Right renal cortex interstitium (tissue), 3 donors: ENCODE measurements around the gene FOSL1. TPM values are rescaled to one million over a fixed set of nuclear protein-coding genes. Genes with fewer than 3 reads are reported as not detected.
"Not testable (repeated sequence)": the region's sequence is repeated elsewhere in the genome, so short reads cannot be mapped to it uniquely, and the experiment has no call there.

Experiments
- DNase-seq, 3 donors: peaks; one replicate each; pipeline ENCODE4 v3.0.0-alpha.2; 2013; ENCODE audit warnings: low read depth in 3 of 3, low spot score in 2 of 3
- polyA plus RNA-seq, 3 donors: library from polyadenylated mRNA; unstranded; fragments of 120-200 nt; gene quantifications; one replicate each; pipeline ENCODE4 v1.2.1, GENCODE V29; 2013; ENCODE audit not compliant: insufficient read length in 3 of 3

The FOSL1 gene
- polyA plus RNA-seq, 3 donors: 0.11 TPM; not detected in 2

DNA sequence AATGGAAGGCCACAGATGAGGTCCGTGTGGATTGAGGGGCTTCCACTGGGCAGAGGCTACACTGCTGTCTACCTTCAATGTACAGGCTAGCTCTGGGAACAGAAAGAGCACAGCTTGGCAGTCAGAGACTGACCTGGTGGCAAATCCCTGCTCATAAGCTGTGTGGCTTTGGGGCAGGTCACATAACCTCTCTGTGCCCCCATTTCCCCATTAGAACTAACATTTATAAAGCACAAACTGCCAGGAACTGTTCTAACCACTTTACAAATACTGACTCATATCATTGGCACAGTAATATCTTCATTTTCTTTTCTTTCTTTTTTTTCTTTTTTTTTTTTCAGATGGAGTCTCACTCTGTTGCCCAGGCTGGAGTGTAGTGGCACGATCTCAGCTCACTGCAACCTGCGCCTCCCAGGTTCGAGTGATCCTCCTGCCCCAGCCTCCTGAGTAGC is 3.1 kb downstream of the FOSL1 start:
- no peak for DNase-seq

DNA sequence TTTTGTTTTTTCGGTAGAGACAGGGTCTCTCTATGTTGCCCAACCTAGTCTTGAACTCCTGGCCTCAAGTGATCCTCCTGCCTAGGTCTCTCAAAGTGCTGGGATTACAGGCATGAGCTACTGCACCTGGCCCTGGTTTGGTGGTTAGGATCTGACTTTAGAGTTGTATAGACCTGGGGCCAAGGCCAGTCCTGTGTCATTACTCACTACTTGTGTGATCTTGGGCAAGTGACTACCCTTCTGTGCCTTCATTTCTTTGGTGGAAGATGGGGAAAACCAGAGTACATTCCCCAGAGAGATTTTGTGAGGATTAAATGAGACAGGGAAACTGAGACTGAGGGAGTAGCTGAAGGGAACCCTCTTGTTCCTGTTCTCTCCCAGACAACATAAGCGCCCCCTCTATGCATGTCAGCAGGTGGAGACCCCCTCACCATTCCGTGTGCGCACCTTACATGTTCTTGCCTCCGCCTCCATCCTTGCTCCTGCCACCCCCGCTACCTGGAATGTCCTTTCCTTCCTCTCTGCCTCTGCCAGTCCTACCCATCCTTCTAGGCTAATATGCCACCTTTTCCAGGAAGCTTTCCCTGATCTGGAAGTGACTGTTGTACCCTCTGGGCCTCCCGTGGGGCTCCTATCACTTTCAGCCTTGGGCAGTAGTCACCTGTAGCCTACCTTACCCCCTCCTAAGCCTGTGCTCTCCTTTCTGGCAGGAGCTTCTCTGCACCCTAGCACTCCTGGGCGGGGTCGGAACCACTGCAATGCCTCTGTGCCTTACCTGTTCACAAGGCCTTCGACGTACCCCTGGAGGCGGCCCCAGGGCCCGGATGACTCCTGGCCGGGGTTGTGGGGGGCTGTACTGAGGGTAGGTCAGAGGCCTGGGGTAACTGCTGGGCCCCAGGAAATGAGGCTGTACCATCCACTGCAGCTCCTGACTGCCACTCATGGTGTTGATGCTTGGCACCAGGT is 3.9 kb downstream of the FOSL1 start:
- DNase-seq: no peak

DNA sequence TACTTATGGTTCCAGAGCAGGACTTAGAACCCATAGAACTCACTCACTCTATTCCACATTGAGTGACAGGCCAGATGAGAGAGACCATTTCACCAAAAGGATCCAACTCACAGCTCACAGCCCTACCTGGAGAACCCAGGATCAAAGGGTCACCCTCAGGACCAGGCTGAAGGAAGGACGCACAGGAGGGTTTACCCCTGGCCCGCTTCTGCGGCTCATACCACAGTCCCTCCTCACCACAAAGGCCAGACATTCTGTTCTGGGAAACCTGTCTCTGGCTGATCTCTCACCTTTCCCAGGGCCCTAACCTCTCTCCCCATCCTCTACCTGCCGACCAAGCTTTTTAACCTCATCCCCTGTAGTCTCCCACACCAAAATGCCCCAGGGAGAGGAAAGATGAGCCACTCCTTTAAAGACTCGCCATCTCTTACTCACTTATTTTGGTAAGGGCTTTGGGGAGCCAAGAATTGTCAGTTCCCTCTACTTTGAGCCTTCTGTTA is 4.7 kb downstream of the FOSL1 start:
- DNase-seq: no peak

DNA sequence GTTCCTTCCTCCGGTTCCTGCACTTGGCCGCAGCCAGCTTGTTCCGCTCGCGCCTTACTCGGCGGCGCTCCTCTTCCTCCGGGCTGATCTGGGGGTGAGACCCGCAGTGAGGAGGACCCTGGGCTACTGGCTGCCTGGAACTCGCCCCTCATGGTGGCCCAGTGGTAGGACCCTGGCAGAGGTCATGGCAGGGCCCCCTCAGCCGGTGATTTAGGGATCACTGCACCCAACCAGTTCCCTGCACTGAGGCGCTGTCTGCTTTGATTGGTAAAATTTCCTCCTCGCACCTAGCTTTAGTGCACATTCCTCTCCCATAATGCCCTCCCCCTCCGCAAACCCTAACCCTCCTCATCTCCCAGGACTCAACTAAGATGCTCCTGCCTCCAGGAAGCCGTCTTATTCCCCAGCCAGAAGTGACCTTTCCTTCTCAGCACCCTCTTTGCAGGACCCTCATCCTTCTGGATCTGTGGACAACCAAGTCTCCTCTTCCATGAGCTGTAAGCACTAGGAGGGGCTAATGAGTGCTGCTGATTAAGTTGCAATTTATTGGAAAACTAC is 6.1 kb downstream of the FOSL1 start:
- DNase-seq: no peak

DNA sequence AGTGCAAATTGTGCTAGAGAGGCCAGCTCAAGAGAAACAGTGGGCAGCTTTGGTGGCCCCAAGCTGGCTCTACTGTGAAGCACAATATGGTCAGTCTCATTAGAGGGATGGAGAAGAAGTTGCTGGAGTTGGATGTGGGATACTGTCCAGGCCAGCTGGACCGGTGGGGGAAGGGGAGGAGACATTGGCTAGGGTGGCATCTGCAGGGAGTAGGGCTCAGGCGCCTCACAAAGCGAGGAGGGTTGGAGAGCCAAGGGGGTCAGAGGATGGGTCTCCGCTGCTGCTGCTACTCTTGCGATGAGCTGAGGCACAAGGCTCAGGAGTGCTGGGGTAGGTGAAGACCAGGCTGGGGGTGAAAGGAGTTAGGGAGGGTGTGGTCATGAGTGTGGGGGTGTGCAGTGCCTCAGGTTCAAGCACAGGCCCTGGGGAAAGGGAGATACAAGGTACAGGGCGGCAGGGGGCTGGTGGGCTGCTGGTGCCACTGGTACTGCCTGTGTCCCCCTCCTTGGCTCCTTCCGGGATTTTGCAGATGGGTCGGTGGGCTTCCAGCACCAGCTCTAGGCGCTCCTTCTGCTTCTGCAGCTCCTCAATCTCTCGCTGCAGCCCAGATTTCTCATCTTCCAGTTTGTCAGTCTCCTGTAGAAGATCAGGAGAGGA is 7.4 kb downstream of the FOSL1 start:
- no peak for DNase-seq

DNA sequence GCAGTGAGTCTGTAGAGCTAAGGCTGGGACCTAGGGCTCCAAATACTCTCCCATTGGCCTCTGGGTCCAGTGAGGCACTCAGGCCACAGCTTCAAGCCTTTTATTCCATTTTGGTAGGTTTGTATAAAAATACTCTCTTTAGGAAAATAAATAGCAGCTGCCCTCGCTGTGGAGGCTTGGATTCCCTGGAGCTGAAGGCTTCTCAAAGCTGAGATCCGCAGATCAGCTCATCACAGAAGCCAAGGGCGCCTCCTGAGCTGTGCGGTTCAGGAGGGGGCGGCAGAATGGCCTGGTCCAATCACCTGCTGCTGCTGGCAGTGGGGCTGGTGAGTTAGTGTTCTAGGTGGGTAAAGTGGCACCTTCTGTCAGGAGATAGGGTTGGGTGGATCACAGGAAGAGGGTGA is 8.0 kb downstream of the FOSL1 start:
- not testable (repeated sequence) for DNase-seq

DNA sequence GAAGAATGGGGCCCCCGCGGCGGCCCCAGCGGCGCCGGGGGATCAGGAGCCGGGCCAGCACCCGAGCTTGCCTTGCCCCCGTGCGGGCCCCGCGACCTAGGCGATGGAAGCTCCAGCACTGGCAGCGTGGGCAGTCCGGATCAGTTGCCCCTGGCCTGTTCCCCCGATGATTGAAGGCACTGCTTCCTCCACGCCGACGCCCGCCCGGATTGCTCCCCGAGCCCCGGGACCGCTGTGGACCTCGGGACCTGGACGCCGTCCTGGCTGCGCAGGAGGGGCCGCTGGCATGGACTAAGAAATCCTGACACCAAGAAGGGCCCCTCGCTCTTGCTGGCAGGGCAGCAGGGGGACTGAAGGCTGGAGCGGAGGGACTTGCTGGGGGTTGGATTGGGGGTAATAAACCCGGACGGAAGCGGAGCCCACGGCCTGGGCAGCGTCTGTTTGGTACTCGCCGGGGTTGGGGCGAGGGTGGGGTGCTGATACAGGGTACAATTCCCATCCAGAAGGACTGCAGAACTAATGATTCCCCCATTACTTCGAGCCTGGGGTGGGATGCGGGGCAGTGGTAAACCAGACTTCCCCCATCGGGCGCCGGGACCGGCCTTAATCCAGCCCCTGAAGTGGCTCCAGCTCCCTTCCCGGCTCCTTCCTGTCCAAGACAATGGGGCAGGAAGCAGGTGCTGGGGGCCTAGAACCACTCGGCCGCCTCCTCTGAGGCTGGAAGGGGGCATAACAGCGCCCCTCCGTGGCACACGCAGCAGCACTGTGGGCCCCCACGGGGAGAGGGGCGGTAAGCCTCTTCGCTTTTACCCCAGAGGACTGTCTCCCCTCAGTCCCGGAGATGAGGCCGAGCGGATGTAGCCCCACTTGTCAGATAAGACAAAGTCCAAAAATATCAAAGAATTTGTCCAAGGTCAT is 8.7 kb downstream of the FOSL1 start:
- DNase-seq: no peak

DNA sequence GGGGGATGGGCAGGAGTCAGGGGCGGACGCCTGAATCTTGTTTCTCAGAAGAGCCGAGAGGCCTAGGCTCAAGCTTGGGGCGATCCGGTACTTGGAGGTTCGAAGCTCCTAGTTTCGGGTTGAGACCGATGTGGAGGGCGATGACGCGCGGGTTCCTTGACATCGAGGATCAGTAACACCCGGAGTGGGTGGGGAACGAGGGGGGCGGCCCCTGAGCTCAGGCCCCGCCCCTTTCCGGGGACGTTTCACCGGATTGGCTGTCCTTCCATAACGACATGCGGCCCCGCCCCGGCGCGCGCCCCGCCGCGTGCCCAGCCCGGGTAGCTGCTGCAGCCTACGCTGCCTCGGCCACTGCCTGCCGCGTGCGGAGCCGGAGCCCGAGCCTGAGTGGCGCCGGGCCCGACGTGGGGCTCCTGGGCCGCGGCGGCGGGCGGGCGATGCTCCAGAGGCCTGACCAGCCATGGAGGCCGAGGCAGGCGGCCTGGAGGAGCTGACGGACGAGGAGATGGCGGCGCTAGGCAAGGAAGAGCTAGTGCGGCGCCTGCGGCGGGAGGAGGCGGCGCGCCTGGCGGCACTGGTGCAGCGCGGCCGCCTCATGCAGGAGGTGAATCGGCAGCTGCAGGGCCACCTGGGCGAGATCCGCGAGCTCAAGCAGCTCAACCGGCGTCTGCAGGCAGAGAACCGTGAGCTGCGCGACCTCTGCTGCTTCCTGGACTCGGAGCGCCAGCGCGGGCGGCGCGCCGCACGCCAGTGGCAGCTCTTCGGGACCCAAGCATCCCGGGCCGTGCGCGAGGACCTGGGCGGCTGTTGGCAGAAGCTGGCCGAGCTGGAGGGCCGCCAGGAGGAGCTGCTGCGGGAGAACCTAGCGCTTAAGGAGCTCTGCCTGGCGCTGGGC is 9.6 kb downstream of the FOSL1 start, which contains the start of gene CCDC85B:
CCDC85B (plus strand) TSS at position 350 of the 895 bp plus-strand sequence; CDS start at position 461, 111 bp downstream.
- peak; percentile 87 to 95 (median 91) for DNase-seq

DNA sequence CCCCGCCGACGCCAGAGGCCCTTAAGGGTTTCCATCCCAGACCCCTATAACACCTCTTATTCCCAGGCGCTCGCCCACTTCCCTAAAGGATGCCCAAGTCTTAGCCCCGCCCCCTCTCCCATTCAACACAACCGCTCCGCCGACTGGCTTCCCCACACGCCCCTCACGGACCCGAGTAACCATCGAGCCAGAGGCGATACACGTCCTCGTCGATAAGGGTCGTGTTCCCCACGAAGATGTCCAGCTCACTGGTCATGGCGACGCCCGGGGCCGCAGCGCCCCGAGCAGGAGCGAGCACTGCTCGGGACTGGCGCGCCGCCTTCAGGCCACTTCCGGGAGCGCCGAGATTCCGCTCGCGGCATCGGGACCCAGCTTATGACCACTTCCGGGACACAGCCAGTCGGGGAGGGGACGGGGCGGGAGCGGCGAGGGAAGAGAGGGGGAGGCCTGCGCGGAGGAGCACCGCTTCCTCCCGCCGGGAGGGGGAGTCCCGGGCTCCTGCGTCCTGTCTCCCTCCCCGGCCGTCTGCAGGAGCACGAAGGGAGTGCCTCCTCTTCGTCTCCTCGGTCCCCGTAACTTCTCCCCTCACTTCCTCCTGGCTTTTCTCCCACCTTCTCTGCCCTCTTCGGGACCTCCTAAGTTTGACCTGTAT is 11.9 kb downstream of the FOSL1 start, which contains the start of gene FIBP:
FIBP (minus strand) TSS at position 309 of the 652 bp plus-strand sequence; CDS start at position 256, 53 bp downstream.
- DNase-seq: peak; percentile 86 to 93 (median 92)

DNA sequence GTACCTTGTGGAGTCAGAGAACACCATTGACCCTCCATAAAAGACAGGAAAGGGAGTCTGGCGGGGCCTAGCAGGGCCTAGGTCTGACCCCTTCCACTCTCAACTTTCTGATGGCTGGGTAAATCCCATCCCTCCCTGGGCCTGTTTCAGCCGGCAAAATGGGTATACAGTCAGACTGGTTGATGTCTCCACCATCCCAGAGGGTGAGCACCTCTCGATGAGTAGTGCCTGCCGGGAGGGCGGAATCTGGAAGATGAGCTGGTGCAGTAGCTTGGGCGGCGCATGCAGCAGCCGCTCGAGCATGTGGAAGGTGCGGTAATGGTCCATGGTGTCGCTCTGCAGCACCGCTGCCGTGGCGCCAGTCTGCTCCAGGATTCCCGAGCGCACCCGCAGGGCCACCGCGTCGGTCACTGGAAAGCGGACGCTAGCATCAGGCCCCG is 12.4 kb downstream of the FOSL1 start:
- no peak for DNase-seq

DNA sequence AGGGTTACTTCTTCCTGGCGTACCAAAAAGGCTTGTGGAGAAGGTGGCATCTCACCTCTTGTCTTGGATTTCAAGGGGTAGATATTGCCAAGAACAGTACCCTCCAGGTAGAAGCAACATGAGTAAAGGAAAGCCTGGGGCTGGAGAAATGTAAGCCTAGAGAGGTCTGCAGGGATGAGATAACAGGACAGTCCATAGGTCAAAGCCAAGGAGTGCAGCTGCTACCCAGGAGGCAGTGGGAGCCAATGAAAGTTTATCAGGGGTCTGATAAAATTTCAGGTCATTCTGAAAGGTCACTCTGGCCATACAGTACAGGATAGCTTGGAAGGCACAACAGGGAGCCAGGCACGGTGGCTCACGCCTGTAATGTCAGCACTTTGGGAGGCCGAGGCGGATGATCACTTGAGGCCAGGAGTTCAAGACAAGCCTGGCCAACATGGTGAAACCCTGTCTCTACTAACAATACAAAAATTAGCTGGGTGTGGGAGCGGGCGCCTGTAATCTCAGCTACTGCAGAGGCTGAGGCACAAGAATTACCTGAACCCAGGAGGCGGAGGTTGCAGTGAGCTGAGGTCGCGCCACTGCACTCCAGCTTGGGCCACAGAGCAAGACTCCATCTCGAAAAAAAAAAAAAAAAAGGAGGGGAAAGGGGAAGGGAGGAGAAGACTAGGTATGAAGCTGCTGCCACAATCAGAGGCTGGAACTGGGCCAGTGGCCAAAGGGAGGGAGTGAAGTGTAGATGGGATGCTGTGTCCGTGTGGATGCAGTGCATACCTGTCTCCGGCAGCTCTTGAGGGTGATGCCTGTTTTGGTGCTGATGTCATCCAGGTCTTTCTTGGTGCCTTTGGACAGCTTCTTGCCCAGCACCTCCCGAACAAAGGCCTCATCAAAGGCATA is 13.1 kb downstream of the FOSL1 start:
- no peak for DNase-seq

DNA sequence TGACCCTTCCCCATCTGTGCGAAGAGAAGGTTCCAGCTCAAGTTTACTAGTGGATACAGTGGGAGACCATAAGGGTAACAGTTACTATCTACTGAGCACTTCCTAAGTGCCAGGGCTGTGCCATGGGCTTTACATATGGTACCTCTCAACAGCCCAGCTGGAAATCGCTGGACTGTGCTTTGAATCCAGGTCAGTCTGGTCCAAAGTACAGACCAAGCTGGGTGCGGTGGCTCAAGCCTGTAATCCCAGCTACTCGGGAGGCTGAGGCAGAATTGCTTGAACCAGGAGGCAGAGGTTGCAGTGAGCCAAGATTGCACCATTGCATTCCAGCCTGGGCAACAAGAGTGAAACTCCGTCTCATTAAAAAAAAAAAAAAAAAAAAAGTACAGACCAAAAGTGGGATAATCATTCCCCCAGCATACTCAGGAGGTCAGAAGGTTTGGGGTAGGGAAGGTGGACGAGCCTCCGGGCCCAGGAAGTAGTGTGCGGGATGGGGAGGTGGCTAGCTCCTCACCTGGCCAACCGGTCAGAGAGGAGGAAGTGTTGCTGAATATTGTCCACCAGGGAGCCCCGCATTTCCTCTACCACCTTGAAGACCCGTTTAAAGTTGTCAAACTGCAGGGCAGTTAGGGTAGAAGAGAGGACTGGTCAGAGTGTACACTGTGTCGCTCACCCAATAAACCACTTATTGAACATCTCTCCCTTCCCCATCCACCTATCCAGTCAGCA is 14.2 kb downstream of the FOSL1 start:
- no peak for DNase-seq

DNA sequence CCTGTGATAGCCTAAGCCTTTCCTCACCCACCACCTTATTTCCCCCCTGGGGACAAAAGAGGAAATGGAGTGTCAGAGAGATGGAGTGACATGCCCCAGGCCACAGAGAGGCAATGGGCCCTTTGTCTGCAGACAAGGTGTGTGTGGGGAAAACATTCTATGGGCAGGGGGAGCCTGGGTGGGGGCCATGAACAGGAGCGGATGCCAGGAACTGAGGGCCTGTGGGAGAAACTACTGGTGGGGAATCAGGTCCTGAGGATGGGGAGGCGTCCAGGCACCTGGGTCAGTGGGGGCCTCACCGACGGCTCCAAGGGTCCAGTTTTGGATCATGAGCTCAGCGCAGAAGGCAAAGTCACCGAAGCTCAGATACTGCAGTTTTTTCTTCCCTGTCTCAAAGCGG is 15.0 kb downstream of the FOSL1 start:
- DNase-seq: no peak

DNA sequence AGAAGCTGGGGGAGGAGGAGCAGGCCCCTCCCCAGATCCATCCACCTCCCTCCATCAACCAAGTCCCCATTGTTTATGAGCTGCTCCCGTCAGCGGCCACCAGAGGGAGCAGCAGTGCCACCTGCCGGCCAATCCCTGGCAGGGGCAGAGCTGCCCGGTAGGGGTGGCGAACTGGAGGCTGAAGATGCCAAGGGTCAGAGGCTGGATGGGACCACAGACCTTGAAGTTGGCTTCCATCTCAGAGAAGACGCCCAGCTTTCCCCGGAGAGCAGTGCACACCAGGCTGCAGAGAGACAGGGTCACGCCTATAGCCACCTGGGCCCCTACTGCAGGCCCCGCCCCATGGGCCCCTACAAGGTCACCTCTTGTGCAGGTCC is 15.5 kb downstream of the FOSL1 start:
- no peak for DNase-seq

DNA sequence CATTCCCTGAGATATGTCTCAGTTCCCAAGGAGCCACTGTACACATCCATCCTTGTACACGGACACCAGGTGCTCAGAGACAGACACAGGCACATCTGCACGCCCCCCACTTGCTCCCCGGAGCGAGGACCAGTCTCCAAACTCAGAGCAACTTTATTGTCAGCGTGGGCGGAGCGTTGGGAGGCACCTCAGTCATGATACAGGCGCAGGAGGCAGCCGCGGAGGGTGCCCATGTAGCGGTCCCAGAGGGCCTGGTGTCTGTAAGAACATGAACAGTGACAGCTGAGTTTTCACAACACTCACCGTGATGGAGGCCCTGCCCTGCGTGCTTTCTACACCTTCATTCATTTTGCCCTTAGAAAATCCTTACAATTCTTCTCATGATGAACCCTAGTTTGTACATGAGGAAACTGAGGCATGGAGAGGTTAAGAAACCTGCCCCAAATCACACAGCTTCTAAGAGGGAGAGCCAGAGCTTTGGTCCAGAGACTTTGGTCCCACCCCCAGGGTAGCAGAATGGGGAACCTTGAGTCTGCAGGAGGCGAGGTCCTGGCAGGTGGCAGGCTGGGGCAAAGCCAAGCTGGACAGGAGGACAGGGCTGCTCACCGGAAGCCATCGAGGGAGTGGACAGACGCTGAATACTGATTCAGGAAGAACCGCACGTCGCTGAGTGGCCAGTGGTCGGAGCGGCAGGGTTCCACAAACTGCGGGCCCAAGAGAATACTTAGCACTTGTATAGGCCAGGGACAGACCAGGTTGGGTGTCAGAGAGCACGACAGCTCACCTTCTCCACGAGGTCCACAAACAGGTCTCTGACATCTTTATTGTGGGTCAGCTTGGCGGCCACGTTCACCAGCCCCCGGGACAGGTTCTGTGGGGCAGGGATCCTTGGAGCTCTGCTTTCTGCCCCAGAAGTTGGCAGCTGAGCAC is 16.1 kb downstream of the FOSL1 start:
- DNase-seq: no peak
